Neuronal stem cell (in vitro differentiated cells): ENCODE measurements around the gene CPNE1.

Source experiments
- DNase-seq: peaks from one replicate; pipeline ENCODE4 v3.0.0-alpha.2; 2013; ENCODE audit warnings: low spot score
- H2AFZ ChIP-seq: one replicate; pipeline ENCODE4 v1.6.1; 2013; ENCODE audit warnings: mild to moderate bottlenecking, low read length, inconsistent platforms
- H2AK5ac ChIP-seq: 2 replicates; pipeline ENCODE4 v1.6.1; 2013; ENCODE audit warnings: low read depth, mild to moderate bottlenecking, inconsistent platforms, low read length, moderate library complexity, mixed read lengths
- H2BK120ac ChIP-seq: 2 replicates; pipeline ENCODE4 v1.6.1; 2013; ENCODE audit warnings: low read depth, mild to moderate bottlenecking, inconsistent platforms, low read length, moderate library complexity, mixed read lengths
- H2BK12ac ChIP-seq: one replicate; pipeline ENCODE4 v1.6.1; 2013; ENCODE audit warnings: low read length, inconsistent platforms
- H2BK15ac ChIP-seq: 2 replicates; pipeline ENCODE4 v1.6.1; 2013; ENCODE audit warnings: mild to moderate bottlenecking, low read length, inconsistent platforms, mixed read lengths
- H2BK5ac ChIP-seq: one replicate; pipeline ENCODE4 v1.6.1; 2013; ENCODE audit warnings: inconsistent platforms, mild to moderate bottlenecking, low read length, moderate library complexity
- H3K14ac ChIP-seq: one replicate; pipeline ENCODE4 v1.6.1; 2013; ENCODE audit warnings: low read length, inconsistent platforms
- H3K18ac ChIP-seq: 2 replicates; pipeline ENCODE4 v1.6.1; 2013; ENCODE audit warnings: low read length, inconsistent platforms
- H3K23ac ChIP-seq: 2 replicates; pipeline ENCODE4 v1.6.1; 2013; ENCODE audit warnings: low read depth, mild to moderate bottlenecking, mixed read lengths, low read length, inconsistent platforms; ENCODE audit not compliant: poor library complexity
- H3K27ac ChIP-seq: replicated peaks from 3 replicates; pipeline ENCODE4 v1.5.1; 2013; ENCODE audit warnings: low read length, inconsistent platforms
- H3K27me3 ChIP-seq, 3 experiments: 2 replicates each; pipeline ENCODE4 v1.6.1; 2013; ENCODE audit warnings: low read length in 3 of 3, mild to moderate bottlenecking in 2 of 3, inconsistent platforms in 1 of 3, low read depth in 1 of 3, mixed read lengths in 1 of 3, moderate library complexity in 1 of 3; ENCODE audit not compliant: control insufficient read depth in 3 of 3, insufficient read depth in 3 of 3
- H3K36me3 ChIP-seq, 2 donors: replicated peaks in 1 of 2; 2 replicates each; pipeline ENCODE4 v1.6.1; 2013; ENCODE audit warnings: low read length in 2 of 2; ENCODE audit not compliant: control insufficient read depth in 2 of 2, insufficient read depth in 2 of 2
- H3K4ac ChIP-seq: 2 replicates; pipeline ENCODE4 v1.6.1; 2013; ENCODE audit warnings: inconsistent platforms, mild to moderate bottlenecking, low read length, moderate library complexity
- H3K4me1 ChIP-seq, 2 donors: 1 replicate in 1 of 2; 2 replicates in 1 of 2; pipeline ENCODE4 v1.6.1; 2013; ENCODE audit warnings: low read length in 2 of 2, low read depth in 1 of 2; ENCODE audit not compliant: control insufficient read depth in 2 of 2, insufficient read depth in 1 of 2
- H3K4me2 ChIP-seq: one replicate; pipeline ENCODE4 v1.6.1; 2013; ENCODE audit warnings: mild to moderate bottlenecking, low read length, inconsistent platforms; ENCODE audit not compliant: insufficient read depth, poor library complexity, severe bottlenecking
- H3K4me3 ChIP-seq, 2 donors: 2 replicates each; pipeline ENCODE4 v1.5.1; 2013; ENCODE audit warnings: low read length in 2 of 2, mild to moderate bottlenecking in 2 of 2, inconsistent platforms in 1 of 2, moderate library complexity in 1 of 2
- H3K79me1 ChIP-seq: one replicate; pipeline ENCODE4 v1.6.1; 2013; ENCODE audit warnings: low read depth, mild to moderate bottlenecking, inconsistent platforms, low read length, moderate library complexity
- H3K9ac ChIP-seq: one replicate; pipeline ENCODE4 v1.6.1; 2013; ENCODE audit warnings: mild to moderate bottlenecking, low read depth, low read length, inconsistent platforms; ENCODE audit not compliant: poor library complexity
- H3K9me3 ChIP-seq, 2 donors: replicated peaks in 1 of 2; 2 replicates each; pipeline versions ENCODE3 to v1.6.1; 2013; ENCODE audit warnings: low read length in 2 of 2, mild to moderate bottlenecking in 2 of 2, inconsistent platforms in 1 of 2, low read depth in 1 of 2, mixed read lengths in 1 of 2, moderate library complexity in 1 of 2; ENCODE audit not compliant: control insufficient read depth in 2 of 2, insufficient read depth in 1 of 2
- H4K8ac ChIP-seq: one replicate; pipeline ENCODE4 v1.6.1; 2013; ENCODE audit warnings: low read depth, mild to moderate bottlenecking, inconsistent platforms, low read length, moderate library complexity
- H4K91ac ChIP-seq: one replicate; pipeline ENCODE4 v1.6.1; 2013; ENCODE audit warnings: low read length, low read depth, mild to moderate bottlenecking, inconsistent platforms; ENCODE audit not compliant: poor library complexity
- WGBS, 2 donors: extraction: QIAGEN DNeasy Blood & Tissue Kit; methylation state at CpG; one replicate each; pipeline ENCODE4 v1.1.7; 2013; ENCODE audit warnings: missing lambda C conversion rate in 2 of 2, mixed read lengths in 1 of 2; ENCODE audit not compliant: insufficient read length in 2 of 2, insufficient replicate concordance in 1 of 2; ENCODE audit errors: extremely low coverage in 2 of 2; 5-methylcytosine and 5-hydroxymethylcytosine counted together

CPNE1 gene

GRCh38 chr20:35699957-35700624, 35.4 kb upstream of the CPNE1 start:
- no peak overlapping the region for H3K27ac ChIP-seq
- H2BK15ac ChIP-seq = no peak overlapping the region
- H3K4ac ChIP-seq = no peak overlapping the region
- no peak overlapping the region for H4K91ac ChIP-seq
- no peak overlapping the region for H3K14ac ChIP-seq
- no peak overlapping the region for H3K18ac ChIP-seq
- no peak overlapping the region for H3K9ac ChIP-seq
- peaks cover 7 to 56% of the 10 kb centered on the region in 2 donors for H3K36me3 ChIP-seq
- no peak overlapping the region for H3K23ac ChIP-seq
- H2AK5ac ChIP-seq = no peak overlapping the region
- H2BK12ac ChIP-seq = no peak overlapping the region
- H3K9me3 ChIP-seq = no peaks in the 10 kb centered on the region
- peaks cover 5 to 9% of the 10 kb centered on the region in 2 donors for H3K4me1 ChIP-seq
- H3K4me2 ChIP-seq = peak overlapping the region; percentile 71
- H2BK120ac ChIP-seq = no peak overlapping the region
- H3K79me1 ChIP-seq = peaks cover 8% of the 10 kb centered on the region
- H2AFZ ChIP-seq = peak overlapping the region; percentile 92
- no peaks in the 10 kb centered on the region for H3K27me3 ChIP-seq
- no peak overlapping the region for H2BK5ac ChIP-seq
- WGBS, 2 donors = no CpG with 5 or more reads among the region's 6 CpGs
- no peak overlapping the region for H4K8ac ChIP-seq
- DNase-seq = no peak
- peak overlapping the region; percentile 88 to 94 for H3K4me3 ChIP-seq

GRCh38 chr20:35699127-35699956, 34.6 kb upstream of the CPNE1 start, which contains the start of the genes NFS1 and ROMO1:
Gene NFS1 (minus strand): TSS chr20:35699352. CDS start chr20:35699288, 64 bp downstream.
Gene ROMO1 (plus strand): TSS chr20:35699405. CDS start chr20:35699633, 228 bp downstream.
- Histone ChIP-seq H2AFZ (peak within 1 kb of the TSS; percentile 92), H3K4me2 (peak within 1 kb of the TSS; percentile 78), H3K27me3 (no peaks in the 10 kb centered on the region), H3K4me3 (peak within 1 kb of the TSS; percentile 88 to 94), H3K9ac (peak within 1 kb of the TSS; percentile 97), H3K14ac (peak within 1 kb of the TSS; percentile 94), H3K18ac (peak within 1 kb of the TSS; percentile 97), H3K23ac (peak within 1 kb of the TSS; percentile 97), H2BK5ac (peak within 1 kb of the TSS; percentile 94), H3K4ac (peak within 1 kb of the TSS; percentile 94), H3K4me1 (peaks cover 5 to 9% of the 10 kb centered on the region in 2 donors), H3K9me3 (no peaks in the 10 kb centered on the region), H2BK12ac (peak within 1 kb of the TSS; percentile 58), H2BK120ac (peak within 1 kb of the TSS; percentile 96), H3K79me1 (peaks cover 8% of the 10 kb centered on the region), H3K36me3 (peaks cover 6 to 52% of the 10 kb centered on the region in 2 donors), H4K91ac (no peak within 1 kb of the TSS), H4K8ac (peak within 1 kb of the TSS; percentile 99), H2BK15ac (peak within 1 kb of the TSS; percentile 57), H3K27ac (peak within 1 kb of the TSS; percentile 82), H2AK5ac (peak within 1 kb of the TSS; percentile 91)
- DNase-seq = peak; percentile 85
- no CpG with 5 or more reads among the region's 81 CpGs for WGBS, 2 donors

GRCh38 chr20:35698298-35699126, 33.8 kb upstream of the CPNE1 start:
- peaks cover 6 to 47% of the 10 kb centered on the region in 2 donors for H3K36me3 ChIP-seq
- H3K18ac ChIP-seq = peak overlapping the region; percentile 91
- peak overlapping the region; percentile 88 to 94 for H3K4me3 ChIP-seq
- peak; percentile 11 for DNase-seq
- no peak overlapping the region for H4K91ac ChIP-seq
- H3K4me1 ChIP-seq = peaks cover 5 to 9% of the 10 kb centered on the region in 2 donors
- peaks cover 8% of the 10 kb centered on the region for H3K79me1 ChIP-seq
- peak overlapping the region; percentile 78 for H3K4me2 ChIP-seq
- H3K9me3 ChIP-seq = no peaks in the 10 kb centered on the region
- H2BK12ac ChIP-seq = no peak overlapping the region
- H2AFZ ChIP-seq = peak overlapping the region; percentile 92
- no peak overlapping the region for H2BK120ac ChIP-seq
- peak overlapping the region; percentile 97 for H3K23ac ChIP-seq
- H4K8ac ChIP-seq = no peak overlapping the region
- no peak overlapping the region for H2AK5ac ChIP-seq
- H3K27me3 ChIP-seq = no peaks in the 10 kb centered on the region
- no CpG with 5 or more reads among the region's 37 CpGs for WGBS, 2 donors
- peak overlapping the region; percentile 88 for H3K9ac ChIP-seq
- no peak overlapping the region for H2BK5ac ChIP-seq
- H3K14ac ChIP-seq = no peak overlapping the region
- H2BK15ac ChIP-seq = no peak overlapping the region
- H3K27ac ChIP-seq = peak overlapping the region; percentile 77
- no peak overlapping the region for H3K4ac ChIP-seq
